Measurements from ENCODE around the gene DYNLL2. TPM values are rescaled to one million over a fixed set of nuclear protein-coding genes. Genes with fewer than 3 reads are reported as not detected.
"Not testable (repeated sequence)": the region's sequence is repeated elsewhere in the genome, so short reads cannot be mapped to it uniquely, and the experiment has no call there.

The DYNLL2 gene
- total RNA-seq, 1 experiment from 2014 or later: 16.0 TPM

GRCh38 chr17:58054641-58055040, 28.6 kb upstream of the DYNLL2 start:
- H3K27ac ChIP-seq: no peak overlapping the region
- no peaks in the 10 kb centered on the region for H3K27me3 ChIP-seq
- H3K4me3 ChIP-seq: no peak overlapping the region
- H3K9me3 ChIP-seq (replicated peaks): no peaks in the 10 kb centered on the region
- H3K36me3 ChIP-seq: no peaks in the 10 kb centered on the region
- DNase-seq: no peak
- H3K4me1 ChIP-seq: peaks cover 12% of the 10 kb centered on the region

- H3K4me3 ChIP-seq: no peak overlapping the region
- H3K4me1 ChIP-seq: peaks cover 19% of the 10 kb centered on the region
These were observed 26.7 kb upstream of the DYNLL2 start for GRCh38 chr17:58056476-58056875.

GRCh38 chr17:58059141-58059540, 24.1 kb upstream of the DYNLL2 start:
- DNase-seq: peak; percentile 94 to 98
- Histone ChIP-seq H3K4me3 (peak overlapping the region; percentile 33), H3K27ac (peak overlapping the region; percentile 72), H3K4me1 (peaks cover 17% of the 10 kb centered on the region), H3K27me3 (no peaks in the 10 kb centered on the region), H3K9me3 (replicated peaks) (no peaks in the 10 kb centered on the region), H3K36me3 (no peaks in the 10 kb centered on the region)

More at GRCh38 chr17:58056476-58056875, 26.7 kb upstream of the DYNLL2 start:
- no peaks in the 10 kb centered on the region for H3K36me3 ChIP-seq
- no peaks in the 10 kb centered on the region for H3K9me3 ChIP-seq (replicated peaks)
- DNase-seq: no peak
- no peaks in the 10 kb centered on the region for H3K27me3 ChIP-seq
- H3K27ac ChIP-seq: no peak overlapping the region

DNA sequence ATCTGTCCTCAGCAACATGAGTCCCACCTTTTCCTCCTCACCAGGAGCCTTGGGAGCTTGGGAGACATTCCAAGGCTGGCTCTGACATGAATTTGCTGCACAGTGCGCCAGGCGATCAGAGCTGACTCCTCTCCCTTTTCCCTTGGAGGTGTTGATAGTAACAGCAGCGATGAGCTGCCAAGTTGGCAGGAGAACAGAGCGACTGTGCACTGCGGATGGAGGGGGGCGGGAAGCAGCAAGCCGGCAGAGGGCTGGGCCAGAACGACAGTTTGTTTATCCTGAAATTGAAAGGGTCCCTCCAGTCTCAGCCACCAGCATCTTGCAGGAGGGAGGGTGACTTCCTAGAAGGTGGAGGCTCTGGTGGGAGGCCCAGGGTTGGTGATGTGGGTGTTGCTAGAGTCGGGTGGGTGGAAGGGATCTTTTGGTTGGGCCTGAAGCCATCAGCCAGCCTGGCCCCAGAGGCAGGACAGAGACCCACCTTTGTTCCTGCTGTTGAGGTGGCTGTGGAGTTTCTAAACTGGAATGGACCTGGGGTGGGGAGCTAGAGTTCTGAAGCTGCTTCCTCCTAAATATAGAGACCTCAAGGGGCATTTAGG, 22.5 kb upstream of the DYNLL2 start:
- H3K27ac ChIP-seq: no peak overlapping the region; the same call in 1 of the 2 replicates
- no peak overlapping the region for H3K4me3 ChIP-seq
- no peaks in the 10 kb centered on the region for H3K9me3 ChIP-seq (replicated peaks)
- no peaks in the 10 kb centered on the region for H3K27me3 ChIP-seq
- peak in 1 of 2 experiments; percentile 32 for DNase-seq
- peaks cover 17% of the 10 kb centered on the region for H3K4me1 ChIP-seq
- H3K36me3 ChIP-seq: no peaks in the 10 kb centered on the region

GRCh38 chr17:58061672-58062071, 21.5 kb upstream of the DYNLL2 start:
- Histone ChIP-seq H3K4me1 (peaks cover 17% of the 10 kb centered on the region), H3K27ac (no peak overlapping the region), H3K9me3 (replicated peaks) (no peaks in the 10 kb centered on the region), H3K27me3 (no peaks in the 10 kb centered on the region), H3K36me3 (no peaks in the 10 kb centered on the region), H3K4me3 (no peak overlapping the region)
- DNase-seq: no peak

- Histone ChIP-seq H3K36me3 (no peaks in the 10 kb centered on the region), H3K27me3 (no peaks in the 10 kb centered on the region), H3K27ac (no peak overlapping the region), H3K4me3 (no peak overlapping the region), H3K9me3 (replicated peaks) (no peaks in the 10 kb centered on the region), H3K4me1 (peaks cover 3% of the 10 kb centered on the region)
- no peak for DNase-seq
These were observed 18.0 kb upstream of the DYNLL2 start for GRCh38 chr17:58065238-58065637.

- H3K36me3 ChIP-seq: no peaks in the 10 kb centered on the region
- H3K27ac ChIP-seq: no peak overlapping the region
- H3K4me1 ChIP-seq: no peaks in the 10 kb centered on the region
These were observed 16.8 kb upstream of the DYNLL2 start for GRCh38 chr17:58066401-58066800.

DNA sequence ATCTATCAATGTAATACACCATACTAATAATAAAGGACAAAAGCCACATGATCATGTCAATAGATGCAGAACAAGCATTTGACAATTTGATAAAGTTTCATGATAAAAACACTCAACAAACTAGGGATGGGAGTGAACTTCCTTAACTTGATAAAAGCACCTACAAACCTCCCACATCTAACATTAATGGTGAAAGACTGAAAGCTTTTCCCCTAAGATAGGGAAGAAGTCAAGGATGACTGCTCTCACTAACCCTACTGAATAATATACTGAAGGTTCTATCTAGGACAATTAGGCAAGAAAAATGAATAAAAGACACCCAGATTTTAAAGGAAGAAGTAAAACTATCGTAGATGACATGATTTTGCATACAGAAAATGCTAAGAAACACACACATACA, 10.4 kb upstream of the DYNLL2 start:
- no peaks in the 10 kb centered on the region for H3K36me3 ChIP-seq
- H3K9me3 ChIP-seq (replicated peaks): no peaks in the 10 kb centered on the region
- no peak overlapping the region for H3K4me3 ChIP-seq
- H3K4me1 ChIP-seq: no peaks in the 10 kb centered on the region
- DNase-seq: no peak
- H3K27me3 ChIP-seq: no peaks in the 10 kb centered on the region
- no peak overlapping the region for H3K27ac ChIP-seq

More at GRCh38 chr17:58066401-58066800, 16.8 kb upstream of the DYNLL2 start:
- DNase-seq: no peak
- Histone ChIP-seq H3K27me3 (no peaks in the 10 kb centered on the region), H3K4me3 (no peak overlapping the region), H3K9me3 (replicated peaks) (no peaks in the 10 kb centered on the region)

- not testable (repeated sequence) for H3K4me1 ChIP-seq; H3K27me3 ChIP-seq; H3K36me3 ChIP-seq; H3K27ac ChIP-seq; DNase-seq; H3K4me3 ChIP-seq; H3K9me3 ChIP-seq (replicated peaks)
These were observed 10.0 kb upstream of the DYNLL2 start for GRCh38 chr17:58073266-58073665.

DNA sequence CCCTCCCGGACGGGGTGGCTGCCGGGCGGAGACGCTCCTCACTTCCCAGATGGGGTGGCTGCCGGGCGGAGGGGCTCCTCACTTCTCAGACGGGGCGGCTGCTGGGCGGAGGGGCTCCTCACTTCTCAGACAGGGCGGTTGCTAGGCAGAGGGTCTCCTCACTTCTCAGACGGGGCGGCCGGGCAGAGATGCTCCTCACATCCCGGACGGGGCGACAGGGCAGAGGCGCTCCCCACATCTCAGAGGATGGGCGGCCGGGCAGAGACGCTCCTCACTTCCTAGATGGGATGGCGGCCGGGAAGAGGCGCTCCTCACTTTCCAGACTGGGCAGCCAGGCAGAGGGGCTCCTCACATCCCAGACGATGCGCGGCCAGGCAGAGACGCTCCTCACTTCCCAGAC, 8.8 kb upstream of the DYNLL2 start:
- H3K4me3 ChIP-seq; DNase-seq; H3K27me3 ChIP-seq; H3K36me3 ChIP-seq; H3K9me3 ChIP-seq (replicated peaks); H3K4me1 ChIP-seq; H3K27ac ChIP-seq: not testable (repeated sequence)

- peaks cover 5% of the 10 kb centered on the region; the same call in 1 of the 2 replicates for H3K4me1 ChIP-seq
- no peaks in the 10 kb centered on the region; the same call in 1 of the 2 replicates for H3K27me3 ChIP-seq
- no peak for DNase-seq
- H3K36me3 ChIP-seq: no peaks in the 10 kb centered on the region
- H3K9me3 ChIP-seq (replicated peaks): no peaks in the 10 kb centered on the region
- no peak overlapping the region for H3K4me3 ChIP-seq
- H3K27ac ChIP-seq: no peak overlapping the region
These were observed 3.8 kb upstream of the DYNLL2 start for GRCh38 chr17:58079300-58080033.

DNA sequence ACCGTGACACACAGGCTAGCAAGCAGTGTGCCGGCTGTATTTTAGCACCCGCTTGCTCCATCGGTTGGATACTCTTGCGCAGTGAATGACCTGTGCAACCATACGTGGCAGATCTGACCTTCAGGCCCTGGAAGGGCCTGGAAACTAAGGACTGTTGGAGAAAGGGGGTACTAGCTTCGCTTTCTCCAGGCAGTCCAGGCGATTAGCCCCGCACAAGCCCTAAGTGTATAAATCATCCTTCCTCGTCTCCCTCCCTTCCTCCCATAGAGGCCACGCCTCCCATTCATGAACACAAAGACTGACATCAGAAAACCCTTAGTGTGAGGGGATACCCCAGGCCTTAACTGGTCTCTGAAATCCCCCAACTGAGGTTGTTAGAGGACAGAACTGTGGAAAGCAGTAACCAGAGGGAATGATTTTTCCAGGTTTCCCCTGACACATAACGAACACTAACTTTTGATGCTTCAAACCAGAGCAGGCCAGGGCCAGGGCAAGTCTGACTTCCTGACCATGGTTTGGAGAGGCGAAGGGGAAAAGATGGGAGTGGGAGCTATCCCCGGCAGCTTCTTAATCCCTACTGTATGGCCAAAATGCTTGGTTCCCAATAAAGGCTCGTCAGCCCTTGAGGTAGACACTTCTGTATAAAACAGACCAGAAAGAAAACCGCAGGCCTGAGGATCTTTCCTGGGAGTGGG, 1.4 kb upstream of the DYNLL2 start:
- DNase-seq: no peak
- no peak overlapping the region for H3K27ac ChIP-seq
- H3K27me3 ChIP-seq: no peaks in the 10 kb centered on the region; the same call in 1 of the 2 replicates
- peaks cover 13% of the 10 kb centered on the region; the same call in 1 of the 2 replicates for H3K36me3 ChIP-seq
- no peaks in the 10 kb centered on the region for H3K9me3 ChIP-seq (replicated peaks)
- H3K4me1 ChIP-seq: peaks cover 11% of the 10 kb centered on the region; the same call in 1 of the 2 replicates
- H3K4me3 ChIP-seq: no peak overlapping the region

DNA sequence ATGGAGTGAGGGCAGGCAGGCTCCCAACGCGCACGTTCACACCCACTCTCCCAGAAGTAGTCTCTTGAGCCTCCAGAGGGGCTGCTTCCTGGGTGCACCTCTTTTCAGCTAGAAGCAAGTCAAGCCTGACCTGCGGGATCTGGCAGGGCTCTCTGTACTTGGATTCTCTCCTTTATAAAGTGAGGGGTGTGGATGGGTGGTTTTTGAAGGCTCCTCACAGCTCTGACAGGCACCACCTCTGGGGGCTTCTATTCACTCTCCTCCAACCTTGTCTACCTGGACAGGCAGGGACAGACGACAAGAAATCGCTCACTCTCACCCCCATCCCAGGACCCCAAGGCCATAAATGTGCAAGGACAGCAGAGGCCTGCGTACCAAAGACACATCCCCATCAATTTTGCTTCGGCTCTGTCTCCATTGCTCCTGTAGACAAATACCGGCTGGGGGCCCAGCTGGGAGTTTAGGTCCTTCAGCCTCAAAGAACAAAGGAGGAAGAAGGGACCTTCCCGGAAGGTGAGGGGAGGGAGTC, 814 bp upstream of the DYNLL2 start:
- H3K4me1 ChIP-seq: peaks cover 11% of the 10 kb centered on the region; the same call in 1 of the 2 replicates
- no peaks in the 10 kb centered on the region; the same call in 1 of the 2 replicates for H3K27me3 ChIP-seq
- DNase-seq: no peak
- H3K36me3 ChIP-seq: peaks cover 18% of the 10 kb centered on the region
- peak overlapping the region; percentile 55 for H3K27ac ChIP-seq
- no peaks in the 10 kb centered on the region for H3K9me3 ChIP-seq (replicated peaks)
- H3K4me3 ChIP-seq: peak overlapping the region; percentile 49

DNA sequence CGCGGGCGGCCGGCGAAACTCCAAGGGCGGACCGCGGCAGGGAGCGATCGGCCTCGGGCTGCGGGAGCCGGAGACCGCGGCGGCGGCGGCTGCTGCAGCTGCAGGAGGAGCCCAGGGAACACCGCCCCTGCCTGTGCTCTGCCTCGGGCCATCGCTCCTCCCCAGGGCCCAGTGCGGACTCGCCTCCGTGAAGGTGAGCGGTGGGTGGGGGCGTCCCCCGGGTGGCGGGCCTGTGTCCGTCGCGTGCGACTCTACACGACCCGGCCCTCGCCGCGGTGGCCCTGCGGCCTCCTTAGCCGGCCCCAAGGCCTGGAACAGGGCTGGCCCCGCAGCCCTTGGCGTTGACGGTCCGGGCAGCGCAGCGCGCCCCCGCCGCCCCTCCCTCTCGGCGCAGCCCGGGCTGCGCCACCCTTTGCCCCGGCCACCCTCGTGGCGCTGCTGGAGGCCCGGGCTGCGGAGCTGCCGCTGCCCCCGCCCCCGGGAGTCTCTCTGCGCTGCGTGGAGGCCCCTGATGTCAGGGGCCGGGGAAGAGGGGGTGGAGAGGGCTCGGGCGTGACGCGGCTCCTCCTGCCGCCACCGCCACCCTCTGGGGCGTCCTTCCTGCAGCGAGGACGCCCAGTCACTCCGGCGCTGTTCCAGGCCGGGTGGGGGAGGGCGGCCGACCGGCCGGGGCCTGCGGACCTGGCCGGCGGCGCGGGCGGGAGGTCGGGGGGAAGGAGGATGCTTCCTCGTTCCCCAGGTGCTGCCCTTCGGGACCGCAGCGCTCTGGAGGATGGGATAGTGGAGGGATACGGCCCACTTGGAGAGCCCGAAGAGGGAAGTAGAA, 485 bp downstream of the DYNLL2 start:
- Histone ChIP-seq H3K27me3 (no peaks in the 10 kb centered on the region; the same call in 1 of the 2 replicates), H3K36me3 (peaks cover 29% of the 10 kb centered on the region), H3K4me3 (peak overlapping the region; percentile 90), H3K27ac (peak overlapping the region; percentile 14; the same call in 1 of the 2 replicates), H3K9me3 (replicated peaks) (no peaks in the 10 kb centered on the region), H3K4me1 (peaks cover 11% of the 10 kb centered on the region; the same call in 1 of the 2 replicates)
- peak; percentile 45 to 50 for DNase-seq
